ENCODE results near the gene TBX3.

The TBX3 gene

GRCh38 chr12:114703060-114703493 is 19.1 kb upstream of the TBX3 start:
- TF ChIP-seq JUND (IDR thresholded peaks at IDR 0.05; ENCODE audit: low read depth), result no peak
- no peak for DNase-seq (ENCODE audit: low read depth in 1 of 2, low spot score in 1 of 2)
- in situ Hi-C loops (cut with HindIII; ENCODE audit: low pct_unique_long_range_greater_than_20kb, low sequenced_read_pairs), result no loop called here

- in situ Hi-C loops (cut with HindIII; ENCODE audit: low pct_unique_long_range_greater_than_20kb, low sequenced_read_pairs), result no loop called here
- no peak for TF ChIP-seq JUND (IDR thresholded peaks at IDR 0.05; ENCODE audit: low read depth)
- no peak for DNase-seq (ENCODE audit: low read depth in 1 of 2, low spot score in 1 of 2)
Observed at GRCh38 chr12:114702462-114702861, 18.5 kb upstream of the TBX3 start.

GRCh38 chr12:114701553-114701952 is 17.6 kb upstream of the TBX3 start:
- DNase-seq (ENCODE audit: low read depth in 1 of 2, low spot score in 1 of 2), result no peak
- in situ Hi-C loops (cut with HindIII; ENCODE audit: low pct_unique_long_range_greater_than_20kb, low sequenced_read_pairs), result no loop called here
- TF ChIP-seq JUND (IDR thresholded peaks at IDR 0.05; ENCODE audit: low read depth), result no peak

DNA sequence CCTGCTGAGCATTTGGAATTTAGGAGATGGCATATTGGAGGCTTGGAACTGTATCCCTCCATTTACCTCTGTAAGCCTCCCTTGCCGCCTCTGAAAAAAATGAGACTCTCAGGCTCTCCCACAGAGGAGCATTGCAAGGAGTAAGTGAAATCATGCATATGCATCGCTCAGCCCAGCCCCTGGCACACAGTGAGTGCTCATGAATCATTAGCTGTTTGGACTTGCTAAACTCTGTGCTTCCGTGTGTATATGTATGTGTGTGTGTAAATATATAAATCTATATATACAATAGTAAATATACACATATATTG is 17.1 kb upstream of the TBX3 start:
- no peak for DNase-seq (ENCODE audit: low read depth in 1 of 2, low spot score in 1 of 2)
- no peak for TF ChIP-seq JUND (IDR thresholded peaks at IDR 0.05; ENCODE audit: low read depth)
- in situ Hi-C loops (cut with HindIII; ENCODE audit: low pct_unique_long_range_greater_than_20kb, low sequenced_read_pairs), result no loop called here

DNA sequence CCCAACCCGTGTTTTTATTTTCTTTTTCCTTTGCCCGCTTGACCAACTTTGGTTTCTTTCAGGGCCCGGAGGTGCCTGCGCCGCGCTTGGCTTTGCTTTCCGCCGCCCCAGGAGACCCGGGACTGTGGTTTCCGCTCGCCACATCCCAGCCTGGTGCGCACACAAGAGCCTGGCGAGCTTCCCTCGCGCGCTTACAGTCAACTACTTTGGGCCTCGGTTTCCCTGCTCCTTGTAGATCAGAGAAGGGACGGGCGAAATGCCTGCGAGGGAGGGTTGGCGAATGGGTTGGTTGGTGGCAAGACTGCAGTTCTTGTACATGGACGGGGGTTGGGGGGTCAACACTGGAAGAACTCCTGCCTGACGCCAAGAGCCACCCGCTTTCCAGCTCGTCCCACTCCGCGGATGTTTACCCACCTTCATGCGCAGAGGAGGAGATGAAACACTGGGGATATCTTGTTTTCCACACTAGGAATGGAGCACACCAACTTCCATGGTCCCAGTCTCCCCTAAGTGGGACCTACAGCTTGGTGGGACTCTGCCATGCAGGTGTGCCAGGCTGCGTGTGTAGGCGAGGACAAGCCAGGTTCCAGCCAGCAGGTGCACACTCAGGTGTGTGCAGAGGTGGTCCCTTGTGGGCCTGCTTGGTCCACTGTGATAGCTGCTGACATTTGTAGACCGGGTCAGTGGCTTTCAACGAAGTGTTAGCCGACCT is 16.6 kb upstream of the TBX3 start:
- in situ Hi-C loops (cut with HindIII; ENCODE audit: low pct_unique_long_range_greater_than_20kb, low sequenced_read_pairs), result no loop called here
- no peak for DNase-seq (ENCODE audit: low read depth in 1 of 2, low spot score in 1 of 2)
- TF ChIP-seq JUND (IDR thresholded peaks at IDR 0.05; ENCODE audit: low read depth), result no peak

- DNase-seq (ENCODE audit: low read depth in 1 of 2, low spot score in 1 of 2), result no peak
- in situ Hi-C loops (cut with HindIII; ENCODE audit: low pct_unique_long_range_greater_than_20kb, low sequenced_read_pairs), result no loop called here
- TF ChIP-seq JUND (IDR thresholded peaks at IDR 0.05; ENCODE audit: low read depth), result no peak
Observed at GRCh38 chr12:114698566-114699163, 14.7 kb upstream of the TBX3 start.

DNA sequence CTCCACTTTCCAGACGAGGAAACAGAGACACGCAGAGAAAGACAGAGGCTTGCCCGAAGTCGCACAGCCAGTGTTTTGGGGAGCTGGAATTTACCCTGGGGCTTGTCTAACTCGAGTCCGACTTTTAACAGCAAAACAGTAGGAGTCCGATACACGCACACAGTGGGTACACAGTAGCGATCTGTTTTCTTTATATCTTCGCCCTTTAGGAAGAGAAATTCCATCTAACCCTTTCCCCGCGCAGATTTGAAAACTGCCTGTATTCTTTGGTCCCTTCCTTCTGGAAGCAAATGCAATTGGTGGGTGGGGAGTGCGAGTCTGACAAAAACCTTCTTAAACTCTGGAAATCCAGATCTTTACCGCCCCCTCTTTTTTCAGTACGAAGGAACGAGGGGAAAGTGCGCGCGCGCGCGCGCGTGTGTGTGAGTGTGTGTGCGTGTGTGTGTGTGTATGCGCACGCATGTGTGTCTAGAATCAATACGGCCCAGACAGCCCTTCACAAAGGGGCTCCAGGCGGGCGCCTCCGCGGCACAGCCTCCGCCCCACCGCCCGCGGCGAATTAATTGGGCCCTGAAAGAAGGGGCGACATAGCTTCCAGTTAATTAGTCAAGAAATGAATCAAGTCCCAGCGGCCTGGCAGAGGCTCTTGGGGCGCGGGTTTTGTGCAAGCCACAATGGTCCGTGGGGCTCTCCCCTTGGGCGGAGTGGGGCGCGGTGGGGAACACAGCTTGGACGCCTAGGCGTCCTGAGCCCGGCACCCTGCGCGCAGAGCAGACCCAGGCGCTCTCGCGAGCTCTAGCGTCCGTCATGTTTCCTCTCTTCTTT is 14.0 kb upstream of the TBX3 start:
- TF ChIP-seq JUND (IDR thresholded peaks at IDR 0.05; ENCODE audit: low read depth), result no peak
- DNase-seq (ENCODE audit: low read depth in 1 of 2, low spot score in 1 of 2), result no peak
- in situ Hi-C loops (cut with HindIII; ENCODE audit: low pct_unique_long_range_greater_than_20kb, low sequenced_read_pairs), result no loop called here

DNA sequence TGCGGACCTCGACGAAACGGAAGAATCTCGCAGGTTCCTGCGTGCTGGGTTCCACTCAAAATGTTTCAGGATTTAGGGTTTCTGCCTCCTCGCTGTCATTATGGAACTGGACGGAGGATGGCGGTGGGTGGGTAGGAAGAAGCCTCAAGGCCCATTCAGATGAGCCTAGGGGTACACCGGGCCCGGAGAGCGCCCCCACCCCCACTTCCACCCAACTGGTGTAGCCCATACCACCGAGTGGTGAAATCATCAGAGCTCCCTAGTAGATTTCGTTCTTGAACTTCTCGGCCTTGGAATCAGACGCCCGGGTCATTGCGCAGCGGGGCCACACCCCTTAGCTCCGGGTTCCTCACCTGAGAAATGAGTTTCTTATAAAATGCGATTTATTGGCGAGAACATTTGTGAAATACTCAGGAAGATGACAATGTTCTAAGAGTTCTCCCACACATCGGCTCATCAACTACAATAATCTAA is 13.3 kb upstream of the TBX3 start:
- no peak for DNase-seq (ENCODE audit: low read depth in 1 of 2, low spot score in 1 of 2)
- no peak for TF ChIP-seq JUND (IDR thresholded peaks at IDR 0.05; ENCODE audit: low read depth)
- in situ Hi-C loops (cut with HindIII; ENCODE audit: low pct_unique_long_range_greater_than_20kb, low sequenced_read_pairs), result no loop called here

GRCh38 chr12:114696443-114697242 is 12.7 kb upstream of the TBX3 start:
- TF ChIP-seq JUND (IDR thresholded peaks at IDR 0.05; ENCODE audit: low read depth), result no peak
- no peak for DNase-seq (ENCODE audit: low read depth in 1 of 2, low spot score in 1 of 2)
- in situ Hi-C loops (cut with HindIII; ENCODE audit: low pct_unique_long_range_greater_than_20kb, low sequenced_read_pairs), result no loop called here

DNA sequence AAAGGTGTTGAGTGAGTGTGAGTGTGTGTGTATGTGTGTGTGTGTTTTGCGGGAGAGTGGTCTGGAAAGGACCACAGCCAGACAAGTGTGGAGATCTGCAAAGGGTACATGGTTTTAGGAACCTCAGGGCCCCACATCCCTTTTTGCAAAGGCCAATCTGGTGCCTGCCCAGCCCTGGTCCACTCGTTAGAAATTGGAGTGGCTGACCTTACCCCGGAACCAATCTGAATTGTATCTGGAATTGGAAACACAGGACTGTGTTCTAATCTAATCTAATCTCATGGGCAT is 11.3 kb upstream of the TBX3 start:
- no peak for TF ChIP-seq JUND (IDR thresholded peaks at IDR 0.05; ENCODE audit: low read depth)
- in situ Hi-C loops (cut with HindIII; ENCODE audit: low pct_unique_long_range_greater_than_20kb, low sequenced_read_pairs), result no loop called here

DNA sequence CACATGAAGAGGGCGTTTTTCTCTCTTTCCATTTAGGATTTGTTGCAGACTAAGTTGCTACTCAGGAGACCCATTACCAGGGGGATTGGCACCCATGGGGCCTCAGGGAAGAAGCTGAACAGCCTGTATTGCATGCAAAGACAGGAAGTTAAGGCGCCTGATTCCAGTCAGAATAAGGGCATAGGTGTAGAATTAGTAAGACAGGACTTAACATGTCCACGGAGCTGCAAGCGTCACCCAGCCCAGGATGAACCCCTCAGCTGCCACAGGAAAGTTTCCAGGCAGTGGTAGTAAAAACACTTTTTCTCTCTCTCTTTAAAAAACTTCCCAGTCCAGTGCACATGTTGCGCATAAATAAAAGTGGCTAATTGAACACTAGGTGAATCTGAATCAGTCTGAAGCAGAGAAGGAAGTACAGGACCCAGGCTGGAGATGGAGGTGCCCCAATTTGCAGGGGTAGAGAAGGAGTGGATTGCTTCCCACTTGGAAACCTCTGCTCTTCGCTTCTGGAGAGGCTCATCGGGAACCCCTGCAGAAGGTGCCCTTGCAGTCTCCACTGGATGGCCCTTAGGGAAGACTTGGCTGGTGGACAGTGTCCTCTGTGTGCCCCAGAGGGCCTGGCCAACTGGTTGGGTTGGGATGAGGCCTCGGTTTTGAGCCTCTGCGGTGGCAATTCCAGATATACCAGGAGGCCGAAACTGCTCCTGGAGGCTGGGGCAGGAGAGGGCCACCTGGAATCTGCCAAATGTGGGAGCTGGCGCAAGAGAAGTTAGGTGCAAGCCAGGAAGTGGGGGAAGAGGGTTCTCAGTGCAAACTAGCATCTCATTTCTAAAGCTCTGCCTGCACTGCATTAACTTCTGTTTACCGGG is 10.7 kb upstream of the TBX3 start:
- DNase-seq (ENCODE audit: low read depth in 1 of 2, low spot score in 1 of 2), result no peak
- no peak for TF ChIP-seq JUND (IDR thresholded peaks at IDR 0.05; ENCODE audit: low read depth)
- in situ Hi-C loops (cut with HindIII; ENCODE audit: low pct_unique_long_range_greater_than_20kb, low sequenced_read_pairs), result no loop called here

More for the DNA sequence above, 11.3 kb upstream of the TBX3 start:
- no peak for DNase-seq (ENCODE audit: low read depth in 1 of 2, low spot score in 1 of 2)

DNA sequence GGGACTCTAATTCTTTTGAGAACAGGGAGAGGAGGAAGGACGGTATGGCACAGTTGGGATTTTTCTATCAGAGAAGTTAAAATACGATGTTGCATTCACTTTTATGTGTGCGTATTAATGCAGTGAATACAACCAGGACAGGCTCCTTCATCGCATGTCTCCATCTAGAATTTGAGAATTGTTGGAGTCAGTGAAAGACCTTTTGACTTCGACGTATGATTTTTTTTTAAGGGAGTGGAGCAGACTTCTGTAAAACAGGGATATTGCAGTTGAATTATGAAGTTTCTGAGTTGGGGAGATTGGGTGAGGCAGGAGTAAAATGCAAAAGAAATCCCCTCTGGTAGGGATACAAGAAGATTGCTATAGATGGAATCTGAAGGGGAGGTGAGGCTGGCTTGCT is 9.6 kb upstream of the TBX3 start:
- in situ Hi-C loops (cut with HindIII; ENCODE audit: low pct_unique_long_range_greater_than_20kb, low sequenced_read_pairs), result no loop called here
- no peak for TF ChIP-seq JUND (IDR thresholded peaks at IDR 0.05; ENCODE audit: low read depth)
- no peak for DNase-seq (ENCODE audit: low read depth in 1 of 2, low spot score in 1 of 2)
